Chondrocyte (in vitro differentiated cells): ENCODE results near the gene EPHA2. TPM values are rescaled to one million over a fixed set of nuclear protein-coding genes. Genes with fewer than 3 reads are reported as not detected.

Source experiments
- DNase-seq: peaks from one replicate; pipeline ENCODE4 v3.0.0; 2021; ENCODE audit warnings: mixed read lengths, low spot score
- H3K27ac Mint-ChIP-seq: one replicate; pipeline ENCODE4 v1.8.0; 2021; ENCODE audit warnings: mild to moderate bottlenecking, moderate library complexity, mixed read lengths; ENCODE audit not compliant: unreplicated experiment
- H3K27me3 Mint-ChIP-seq: 2 replicates; pipeline ENCODE4 v1.8.0; 2021; ENCODE audit warnings: low read depth, mixed read lengths
- H3K36me3 Mint-ChIP-seq: 2 replicates; pipeline ENCODE4 v1.8.0; 2021; ENCODE audit warnings: low read depth, mixed read lengths
- H3K4me1 Mint-ChIP-seq: 2 replicates; pipeline ENCODE4 v1.8.0; 2021; ENCODE audit warnings: low read depth, mild to moderate bottlenecking, mixed read lengths
- H3K4me3 Mint-ChIP-seq: one replicate; pipeline ENCODE4 v1.8.0; 2021; ENCODE audit warnings: mild to moderate bottlenecking, moderate library complexity, mixed read lengths; ENCODE audit not compliant: unreplicated experiment
- H3K9me3 Mint-ChIP-seq: 2 replicates; pipeline ENCODE4 v1.8.0; 2021; ENCODE audit warnings: low read depth, mixed read lengths
- CTCF ChIP-seq: fragments of 200-600 bp; sonication (generic); IDR thresholded peaks from 2 replicates; pipeline ENCODE4 v1.5.0; 2021; ENCODE audit warnings: antibody characterized with exemption, mild to moderate bottlenecking, moderate library complexity
- total RNA-seq: library from RNA; stranded (reverse); gene quantifications from 3 replicates; pipeline ENCODE4 v1.2.1, GENCODE V29; 2021

EPHA2 gene
- total RNA-seq, 1 donor from 2014 or later = 38.5 TPM

GRCh38 chr1:16139473-16139962 lies 16.4 kb downstream of the EPHA2 start:
- peaks cover 51% of the 10 kb centered on the region for H3K4me1 Mint-ChIP-seq
- peak overlapping the region; percentile 88 for H3K27ac Mint-ChIP-seq
- no peak for TF ChIP-seq CTCF
- no peak overlapping the region for H3K4me3 Mint-ChIP-seq
- H3K27me3 Mint-ChIP-seq = no peaks in the 10 kb centered on the region
- no peak for DNase-seq
- peaks cover 18% of the 10 kb centered on the region for H3K36me3 Mint-ChIP-seq
- no peaks in the 10 kb centered on the region for H3K9me3 Mint-ChIP-seq

DNA sequence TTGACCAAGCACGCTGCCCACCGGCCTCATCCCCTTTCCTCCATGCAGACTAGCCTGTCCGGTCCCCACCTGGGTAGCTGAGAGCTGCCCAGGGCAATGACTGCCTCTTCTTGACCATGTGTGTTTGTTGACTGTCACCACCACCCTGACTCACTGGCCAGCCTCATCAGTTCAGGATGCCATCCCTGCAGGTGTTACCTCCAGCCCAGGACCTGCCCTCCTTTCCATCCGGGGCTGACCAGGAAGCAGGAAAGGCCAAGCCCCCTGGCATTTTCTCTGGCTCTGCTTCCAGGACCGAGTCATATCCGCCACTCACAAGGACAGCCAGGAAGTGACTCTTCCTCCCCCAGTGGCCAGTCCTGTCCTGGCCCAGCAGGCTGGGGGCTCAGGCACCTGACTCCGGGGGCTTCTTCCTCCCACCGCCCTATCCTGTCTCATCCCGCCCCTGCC lies 17.1 kb downstream of the EPHA2 start:
- Mint-ChIP-seq H3K4me3 (no peak overlapping the region), H3K27ac (peak overlapping the region; percentile 88), H3K27me3 (no peaks in the 10 kb centered on the region), H3K9me3 (no peaks in the 10 kb centered on the region), H3K4me1 (peaks cover 44% of the 10 kb centered on the region), H3K36me3 (peaks cover 21% of the 10 kb centered on the region)
- no peak for TF ChIP-seq CTCF
- no peak for DNase-seq

DNA sequence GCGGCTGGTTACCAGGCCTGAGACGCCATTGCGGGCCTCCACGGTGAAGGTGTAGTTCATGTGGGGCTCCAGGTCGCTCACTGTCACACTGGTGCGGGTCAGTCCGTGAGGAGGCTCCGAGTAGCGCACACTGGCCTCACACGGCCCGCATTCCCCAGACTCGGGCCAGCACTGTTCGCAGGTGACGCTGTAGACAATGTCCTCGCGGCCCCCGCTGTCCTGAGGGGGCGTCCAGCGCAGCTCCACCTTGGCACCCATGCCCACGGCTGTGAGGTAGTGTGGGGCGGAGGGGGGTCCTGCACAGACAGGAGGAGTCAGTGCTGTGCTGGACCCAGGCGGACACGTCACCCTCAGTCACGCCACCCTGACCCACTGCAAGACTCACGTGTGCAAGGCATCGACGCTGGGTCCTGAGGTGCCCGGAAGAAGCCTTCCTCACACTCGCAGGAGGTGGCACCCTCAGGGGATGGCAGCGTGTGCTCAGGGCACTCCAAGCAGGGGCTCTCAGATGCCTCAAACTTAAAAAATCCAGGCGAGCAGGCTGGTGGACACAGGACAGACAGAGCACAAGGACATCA lies 17.9 kb downstream of the EPHA2 start:
- Mint-ChIP-seq H3K27me3 (no peaks in the 10 kb centered on the region), H3K36me3 (peaks cover 24% of the 10 kb centered on the region), H3K27ac (no peak overlapping the region), H3K9me3 (no peaks in the 10 kb centered on the region), H3K4me1 (peaks cover 43% of the 10 kb centered on the region), H3K4me3 (no peak overlapping the region)
- no peak for TF ChIP-seq CTCF
- no peak for DNase-seq

GRCh38 chr1:16135501-16135900 lies 20.4 kb downstream of the EPHA2 start:
- peaks cover 26% of the 10 kb centered on the region for H3K36me3 Mint-ChIP-seq

GRCh38 chr1:16134906-16135305 lies 21.0 kb downstream of the EPHA2 start:
- Mint-ChIP-seq H3K4me3 (no peak overlapping the region), H3K9me3 (no peaks in the 10 kb centered on the region), H3K27ac (no peak overlapping the region), H3K27me3 (no peaks in the 10 kb centered on the region), H3K36me3 (peaks cover 30% of the 10 kb centered on the region), H3K4me1 (peaks cover 16% of the 10 kb centered on the region)
- no peak for TF ChIP-seq CTCF
- DNase-seq = no peak

More at GRCh38 chr1:16135501-16135900, 20.4 kb downstream of the EPHA2 start:
- H3K27me3 Mint-ChIP-seq = no peaks in the 10 kb centered on the region
- H3K4me3 Mint-ChIP-seq = no peak overlapping the region
- no peak for TF ChIP-seq CTCF
- H3K9me3 Mint-ChIP-seq = no peaks in the 10 kb centered on the region
- H3K4me1 Mint-ChIP-seq = peaks cover 21% of the 10 kb centered on the region
- no peak overlapping the region for H3K27ac Mint-ChIP-seq
- no peak for DNase-seq
